A549 (cell line): Measurements from ENCODE around the gene GLRX3. TPM values are rescaled to one million over a fixed set of nuclear protein-coding genes. Genes with fewer than 3 reads are reported as not detected.
A peak's percentile ranks its signal among the peaks of the same experiment; 100 is the strongest.

Experiments used
- CEBPB ChIP-seq, 2 experiments: fragments of >200 bp in 1 of 2; sonication (Bioruptor Twin) in 1 of 2; formaldehyde crosslinking in 1 of 2; IDR thresholded peaks; 2 replicates each; pipeline ENCODE4 v1.6.1; 2012 to 2016
- E2F6 ChIP-seq: IDR thresholded peaks from 2 replicates; pipeline ENCODE4 v1.6.1; 2012; ENCODE audit warnings: low read depth, borderline replicate concordance
- EHMT2 ChIP-seq: fragments of 200-600 bp; sonication (generic); IDR thresholded peaks from 2 replicates; pipeline ENCODE4 v1.6.1; 2016; ENCODE audit warnings: antibody characterized with exemption, low read depth, mild to moderate bottlenecking, moderate library complexity
- ELK1 ChIP-seq: fragments of 150-350 bp; IDR thresholded peaks from 2 replicates; pipeline ENCODE4 v1.6.1; 2014; ENCODE audit warnings: low read depth, mild to moderate bottlenecking, low read length
- EP300 ChIP-seq, 2 experiments: fragments of >200 bp; sonication (Bioruptor Twin); formaldehyde crosslinking; IDR thresholded peaks; 2 replicates in 1 of 2; 3 replicates in 1 of 2; pipeline ENCODE4 v1.6.1; 2016 to 2017
- FOSB ChIP-seq: fragments of 250-450 bp; sonication (Bioruptor Pico); IDR thresholded peaks from 2 replicates; pipeline ENCODE4 v1.5.0; 2020; ENCODE audit warnings: mild to moderate bottlenecking, moderate library complexity
- FOSL2 ChIP-seq, 2 experiments: fragments of 450-650 bp in 1 of 2; fragments of >200 bp in 1 of 2; sonication (Bioruptor Twin) in 1 of 2; formaldehyde crosslinking; IDR thresholded peaks; 2 replicates each; pipeline versions ENCODE4 v1.5.0 to v1.6.1; 2016 to 2020; ENCODE audit warnings: mild to moderate bottlenecking in 1 of 2, moderate library complexity in 1 of 2
- HDAC2 ChIP-seq: fragments of 200-600 bp; sonication (generic); IDR thresholded peaks from 2 replicates; pipeline ENCODE4 v1.6.1; 2016
- HOXA7 ChIP-seq: fragments of 250-450 bp; sonication (Bioruptor Pico); IDR thresholded peaks from 2 replicates; pipeline ENCODE4 v1.5.0; 2020; ENCODE audit warnings: mild to moderate bottlenecking, moderate library complexity
- HOXB13 ChIP-seq: fragments of 250-450 bp; sonication (Bioruptor Pico); IDR thresholded peaks from 2 replicates; pipeline ENCODE4 v1.5.0; 2020; ENCODE audit warnings: low read depth, mild to moderate bottlenecking, moderate library complexity
- HOXB5 ChIP-seq: fragments of 250-450 bp; sonication (Bioruptor Pico); IDR thresholded peaks from 2 replicates; pipeline ENCODE4 v1.5.0; 2020; ENCODE audit warnings: mild to moderate bottlenecking, moderate library complexity
- JUN ChIP-seq, 2 experiments: fragments of >200 bp; sonication (Bioruptor Twin); formaldehyde crosslinking; IDR thresholded peaks; 2 replicates in 1 of 2; 3 replicates in 1 of 2; pipeline ENCODE4 v1.6.1; 2016 to 2017
- MAX ChIP-seq: IDR thresholded peaks from 2 replicates; pipeline ENCODE4 v1.6.1; 2012
- MAZ ChIP-seq: fragments of 150-350 bp; IDR thresholded peaks from 2 replicates; pipeline ENCODE4 v1.6.1; 2014; ENCODE audit warnings: antibody characterized with exemption, low read depth, low read length, borderline replicate concordance
- PBX3 ChIP-seq: IDR thresholded peaks from 2 replicates; pipeline ENCODE4 v1.6.1; 2012
- PHF8 ChIP-seq: fragments of 200-600 bp; sonication (generic); IDR thresholded peaks from 2 replicates; pipeline ENCODE4 v1.6.1; 2016; ENCODE audit warnings: low read depth, mild to moderate bottlenecking, antibody characterized with exemption, moderate library complexity, borderline replicate concordance
- POLR2AphosphoS2 ChIP-seq: conservative IDR thresholded peaks from 2 replicates; pipeline ENCODE4 v1.6.1; 2012; ENCODE audit warnings: low read length, improper control_type of control experiment, inconsistent platforms
- RCOR1 ChIP-seq: fragments of 150-350 bp; IDR thresholded peaks from 2 replicates; pipeline ENCODE4 v1.6.1; 2014; ENCODE audit warnings: antibody characterized with exemption, low read length, low read depth
- RFX5 ChIP-seq: fragments of 450-650 bp; IDR thresholded peaks from 2 replicates; pipeline ENCODE4 v1.7.1; 2014; ENCODE audit warnings: antibody characterized with exemption, mild to moderate bottlenecking, moderate library complexity
- TFCP2L1 ChIP-seq: fragments of 250-450 bp; sonication (Bioruptor Pico); IDR thresholded peaks from 2 replicates; pipeline ENCODE4 v1.5.0; 2021; ENCODE audit warnings: mild to moderate bottlenecking
- polyA plus RNA-seq, 4 experiments: library from polyadenylated mRNA; depleted of rRNA in 3 of 4; stranded (reverse); fragments of >200 nt; fragmentation: RNase III in 1 of 4; extraction: RNeasy Plus Mini Kit Qiagen cat#74134 plus additional on column Dnase treatment in 1 of 4; gene quantifications; 2 replicates in 3 of 4; 3 replicates in 1 of 4; pipeline ENCODE4 v1.2.3, GENCODE V29; 2011 to 2017
- TF ChIP-seq, protein P1 (sequence below): fragments of >200 bp; sonication (Bioruptor Twin); formaldehyde crosslinking; IDR thresholded peaks from 3 replicates; pipeline ENCODE4 v1.6.1; 2016
- TF ChIP-seq, protein P2 (sequence below): fragments of 250-450 bp; sonication (Bioruptor Pico); IDR thresholded peaks from 2 replicates; pipeline ENCODE4 v1.5.0; 2021; ENCODE audit warnings: mild to moderate bottlenecking, moderate library complexity, borderline replicate concordance

The GLRX3 gene
- polyA plus RNA-seq, 2 of the 4 experiments (the other 2 are of a cell fraction) = 153 to 219 TPM

- TF ChIP-seq, protein P1, sequence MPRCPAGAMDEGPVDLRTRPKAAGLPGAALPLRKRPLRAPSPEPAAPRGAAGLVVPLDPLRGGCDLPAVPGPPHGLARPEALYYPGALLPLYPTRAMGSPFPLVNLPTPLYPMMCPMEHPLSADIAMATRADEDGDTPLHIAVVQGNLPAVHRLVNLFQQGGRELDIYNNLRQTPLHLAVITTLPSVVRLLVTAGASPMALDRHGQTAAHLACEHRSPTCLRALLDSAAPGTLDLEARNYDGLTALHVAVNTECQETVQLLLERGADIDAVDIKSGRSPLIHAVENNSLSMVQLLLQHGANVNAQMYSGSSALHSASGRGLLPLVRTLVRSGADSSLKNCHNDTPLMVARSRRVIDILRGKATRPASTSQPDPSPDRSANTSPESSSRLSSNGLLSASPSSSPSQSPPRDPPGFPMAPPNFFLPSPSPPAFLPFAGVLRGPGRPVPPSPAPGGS = peak; percentile 80
- TF ChIP-seq RFX5 = no peak
- 0 out of 2 replicates have a peak, but pooled peaks have one; percentile 28 for TF ChIP-seq MAZ
- peak; percentile 78 to 95; a peak in 4 of 5 replicates for TF ChIP-seq JUN (IDR thresholded peaks at IDR 0.05)
- TF ChIP-seq PHF8 = peak; percentile 100
- no peak for TF ChIP-seq EP300 (IDR thresholded peaks at IDR 0.05)
- no peak for TF ChIP-seq ELK1
- no peak for TF ChIP-seq HDAC2
- peak; percentile 95 for TF ChIP-seq MAX
- no peak for TF ChIP-seq EHMT2
- no peak for TF ChIP-seq POLR2AphosphoS2
- no peak for TF ChIP-seq FOSB
- TF ChIP-seq, protein P2, sequence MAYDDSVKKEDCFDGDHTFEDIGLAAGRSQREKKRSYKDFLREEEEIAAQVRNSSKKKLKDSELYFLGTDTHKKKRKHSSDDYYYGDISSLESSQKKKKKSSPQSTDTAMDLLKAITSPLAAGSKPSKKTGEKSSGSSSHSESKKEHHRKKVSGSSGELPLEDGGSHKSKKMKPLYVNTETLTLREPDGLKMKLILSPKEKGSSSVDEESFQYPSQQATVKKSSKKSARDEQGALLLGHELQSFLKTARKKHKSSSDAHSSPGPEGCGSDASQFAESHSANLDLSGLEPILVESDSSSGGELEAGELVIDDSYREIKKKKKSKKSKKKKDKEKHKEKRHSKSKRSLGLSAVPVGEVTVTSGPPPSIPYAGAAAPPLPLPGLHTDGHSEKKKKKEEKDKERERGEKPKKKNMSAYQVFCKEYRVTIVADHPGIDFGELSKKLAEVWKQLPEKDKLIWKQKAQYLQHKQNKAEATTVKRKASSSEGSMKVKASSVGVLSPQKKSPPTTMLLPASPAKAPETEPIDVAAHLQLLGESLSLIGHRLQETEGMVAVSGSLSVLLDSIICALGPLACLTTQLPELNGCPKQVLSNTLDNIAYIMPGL = 0 out of 2 replicates have a peak, but pooled peaks have one; percentile 52
- no peak for TF ChIP-seq TFCP2L1 (CRISPR knock-in tag)
- peak; percentile 44; the same call in 1 of the 2 replicates for TF ChIP-seq PBX3
- peak; percentile 78 for TF ChIP-seq E2F6
- no peak for TF ChIP-seq CEBPB (IDR thresholded peaks at IDR 0.05)
- 0 out of 2 replicates have a peak, but pooled peaks have one; percentile 18 for TF ChIP-seq HOXB13
- no peak for TF ChIP-seq RCOR1
- TF ChIP-seq HOXB5 (CRISPR knock-in tag) = no peak
- TF ChIP-seq FOSL2 (IDR thresholded peaks at IDR 0.05) = no peak
- TF ChIP-seq FOSL2 (CRISPR knock-in tag; IDR thresholded peaks at IDR 0.05) = peak; percentile 10; the same call in 1 of the 2 replicates
- TF ChIP-seq HOXA7 (CRISPR knock-in tag) = no peak
Measured at GRCh38 chr10:130110246-130111112, 25.7 kb upstream of the GLRX3 start, which contains the start of gene C10orf143 (continued).
